ENCODE results near the gene NUMA1. TPM values are rescaled to one million over a fixed set of nuclear protein-coding genes. Genes with fewer than 3 reads are reported as not detected.

NUMA1 gene
- total and polyA plus RNA-seq, 2 of the 13 experiments (the other 11 are each of a cell fraction or from before 2014, with no cell fraction given) = 57.3 to 60.2 TPM

GRCh38 chr11:72079819-72080325 is 470 bp downstream of the NUMA1 start (continued):
- TF ChIP-seq ZBTB2 (CRISPR knock-in tag; IDR thresholded peaks at IDR 0.05; ENCODE audit: low read depth) = no peak
- no peak for TF ChIP-seq CAMTA2 (CRISPR knock-in tag; IDR thresholded peaks at IDR 0.05; ENCODE audit: borderline replicate concordance)
- no peak for TF ChIP-seq PHF5A (CRISPR knock-in tag; IDR thresholded peaks at IDR 0.05; ENCODE audit: low read depth, unreplicated experiment)
- 0 out of 2 replicates have a peak, but pooled peaks have one; percentile 35 for TF ChIP-seq TGIF2 (CRISPR knock-in tag; IDR thresholded peaks at IDR 0.05)
- no peak for TF ChIP-seq RBFOX2 (IDR thresholded peaks at IDR 0.05; ENCODE audit: low read depth, low read length)
- no peak for TF ChIP-seq BORCS8-MEF2B (CRISPR knock-in tag; IDR thresholded peaks at IDR 0.05)
- TF ChIP-seq ELF3 (CRISPR knock-in tag; IDR thresholded peaks at IDR 0.05) = no peak
- 0 out of 2 replicates have a peak, but pooled peaks have one; percentile 15 for TF ChIP-seq CCDC6 (CRISPR knock-in tag; IDR thresholded peaks at IDR 0.05)
- TF ChIP-seq ZSCAN9 (CRISPR knock-in tag; IDR thresholded peaks at IDR 0.05; ENCODE audit: borderline replicate concordance) = no peak
- TF ChIP-seq ZNF136 (CRISPR knock-in tag; IDR thresholded peaks at IDR 0.05; ENCODE audit: low read depth) = no peak
- TF ChIP-seq ZC3H4 (CRISPR knock-in tag; IDR thresholded peaks at IDR 0.05; ENCODE audit: borderline replicate concordance) = no peak
- TF ChIP-seq MLLT10 (CRISPR knock-in tag; IDR thresholded peaks at IDR 0.05) = no peak
- no peak for TF ChIP-seq ZNF770 (CRISPR knock-in tag; IDR thresholded peaks at IDR 0.05)
- no peak for TF ChIP-seq HNRNPK (IDR thresholded peaks at IDR 0.05; ENCODE audit: low read depth, low read length, poor library complexity, severe bottlenecking)
- TF ChIP-seq MAFF (IDR thresholded peaks at IDR 0.05; ENCODE audit: low read depth, low read length) = peak; percentile 83
- TF ChIP-seq MXI1 (IDR thresholded peaks at IDR 0.05; ENCODE audit: borderline replicate concordance, low read depth, low read length) = no peak
- TF ChIP-seq ZNF572 (CRISPR knock-in tag; IDR thresholded peaks at IDR 0.05) = no peak
- TF ChIP-seq KDM5A (IDR thresholded peaks at IDR 0.05; ENCODE audit: borderline replicate concordance, low read length) = peak; percentile 56; the same call in 1 of the 2 replicates
- TF ChIP-seq PITX1 (CRISPR knock-in tag; IDR thresholded peaks at IDR 0.05) = no peak
- TF ChIP-seq SP140L (CRISPR knock-in tag; IDR thresholded peaks at IDR 0.05; ENCODE audit: borderline replicate concordance) = no peak
- TF ChIP-seq RFX1 (IDR thresholded peaks at IDR 0.05) = no peak
- no peak for TF ChIP-seq ZNF597 (CRISPR knock-in tag; IDR thresholded peaks at IDR 0.05)
- no peak for TF ChIP-seq GMEB1 (CRISPR knock-in tag; IDR thresholded peaks at IDR 0.05; ENCODE audit: borderline replicate concordance)
